Measurements from ENCODE around the gene RALGPS2.

GRCh38 chr1:178966312-178966711 is 241.3 kb downstream of the RALGPS2 start:
- TF ChIP-seq, protein P1, sequence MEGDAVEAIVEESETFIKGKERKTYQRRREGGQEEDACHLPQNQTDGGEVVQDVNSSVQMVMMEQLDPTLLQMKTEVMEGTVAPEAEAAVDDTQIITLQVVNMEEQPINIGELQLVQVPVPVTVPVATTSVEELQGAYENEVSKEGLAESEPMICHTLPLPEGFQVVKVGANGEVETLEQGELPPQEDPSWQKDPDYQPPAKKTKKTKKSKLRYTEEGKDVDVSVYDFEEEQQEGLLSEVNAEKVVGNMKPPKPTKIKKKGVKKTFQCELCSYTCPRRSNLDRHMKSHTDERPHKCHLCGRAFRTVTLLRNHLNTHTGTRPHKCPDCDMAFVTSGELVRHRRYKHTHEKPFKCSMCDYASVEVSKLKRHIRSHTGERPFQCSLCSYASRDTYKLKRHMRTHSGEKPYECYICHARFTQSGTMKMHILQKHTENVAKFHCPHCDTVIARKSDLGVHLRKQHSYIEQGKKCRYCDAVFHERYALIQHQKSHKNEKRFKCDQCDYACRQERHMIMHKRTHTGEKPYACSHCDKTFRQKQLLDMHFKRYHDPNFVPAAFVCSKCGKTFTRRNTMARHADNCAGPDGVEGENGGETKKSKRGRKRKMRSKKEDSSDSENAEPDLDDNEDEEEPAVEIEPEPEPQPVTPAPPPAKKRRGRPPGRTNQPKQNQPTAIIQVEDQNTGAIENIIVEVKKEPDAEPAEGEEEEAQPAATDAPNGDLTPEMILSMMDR (IDR thresholded peaks at IDR 0.05; ENCODE audit: insufficient read depth, low read length, poor library complexity, severe bottlenecking), result no peak
- no peak for TF ChIP-seq EZH2phosphoT487 (conservative IDR thresholded peaks at IDR 0.05; ENCODE audit: low read length)

All from SU-DHL-6 (cell line).